Epidermal melanocyte (primary cell): ENCODE results near the gene TSPYL2.

Source experiments
- DNase-seq: peaks from one replicate; pipeline ENCODE4 v3.0.0; 2011; ENCODE audit warnings: low spot score; ENCODE audit not compliant: insufficient read length

TSPYL2 gene

GRCh38 chrX:53081925-53082772 lies at the start of gene TSPYL2:
TSPYL2 (plus strand) TSS chrX:53082367; CDS start chrX:53082499, 132 bp downstream.
- peak; percentile 85 for DNase-seq

GRCh38 chrX:53036149-53036548 lies 46.0 kb upstream of the TSPYL2 start:
- DNase-seq: no peak

GRCh38 chrX:53039236-53039635 lies 42.9 kb upstream of the TSPYL2 start:
- DNase-seq: no peak

- DNase-seq: no peak
Measured at GRCh38 chrX:53044995-53045394, 37.2 kb upstream of the TSPYL2 start.

- no peak for DNase-seq
Measured at GRCh38 chrX:53047228-53047627, 34.9 kb upstream of the TSPYL2 start.

GRCh38 chrX:53048169-53049126 lies 33.7 kb upstream of the TSPYL2 start, which contains the start of gene GPR173:
GPR173 (plus strand) TSS chrX:53048789; CDS start chrX:53076622, 27,833 bp downstream.
- peak; percentile 37 for DNase-seq

- DNase-seq: no peak
Measured at GRCh38 chrX:53049127-53049517, 33.0 kb upstream of the TSPYL2 start.

- no peak for DNase-seq
Measured at GRCh38 chrX:53050841-53051240, 31.3 kb upstream of the TSPYL2 start.

GRCh38 chrX:53055244-53055849 lies 26.8 kb upstream of the TSPYL2 start:
- no peak for DNase-seq

GRCh38 chrX:53056292-53056691 lies 25.9 kb upstream of the TSPYL2 start:
- DNase-seq: no peak

GRCh38 chrX:53065104-53065503 lies 17.1 kb upstream of the TSPYL2 start:
- DNase-seq: no peak

- no peak for DNase-seq
Measured at GRCh38 chrX:53071064-53071463, 11.1 kb upstream of the TSPYL2 start.

GRCh38 chrX:53071604-53072417 lies 10.4 kb upstream of the TSPYL2 start:
- no peak for DNase-seq

- DNase-seq: no peak
Measured at GRCh38 chrX:53072418-53073114, 9.6 kb upstream of the TSPYL2 start.

- DNase-seq: no peak
Measured at GRCh38 chrX:53073115-53073586, 9.0 kb upstream of the TSPYL2 start.

GRCh38 chrX:53075011-53075410 lies 7.2 kb upstream of the TSPYL2 start:
- no peak for DNase-seq

GRCh38 chrX:53076671-53077070 lies 5.5 kb upstream of the TSPYL2 start:
- no peak for DNase-seq

GRCh38 chrX:53077207-53078197 lies 4.7 kb upstream of the TSPYL2 start:
- DNase-seq: no peak

GRCh38 chrX:53078943-53079342 lies 3.2 kb upstream of the TSPYL2 start:
- no peak for DNase-seq
